HFF-Myc (cell line): ENCODE measurements around the gene IFFO2.

ENCODE experiments used
- DNase-seq: peaks from one replicate; pipeline ENCODE4 v3.0.0-alpha.2; 2011; ENCODE audit warnings: low read depth; ENCODE audit errors: extremely low read depth
- H3K4me3 ChIP-seq: replicated peaks from 2 replicates; pipeline ENCODE4 v1.5.1; 2011; ENCODE audit warnings: low read depth, mild to moderate bottlenecking, control low read depth, low read length
- CTCF ChIP-seq: IDR thresholded peaks from 2 replicates; pipeline ENCODE4 v1.5.1; 2012; ENCODE audit warnings: mild to moderate bottlenecking, low read depth, low read length, control low read depth; ENCODE audit errors: missing control alignments

The IFFO2 gene

GRCh38 chr1:18868354-18868753 is 88.1 kb downstream of the IFFO2 start:
- no peak for DNase-seq
- no peak for TF ChIP-seq CTCF
- H3K4me3 ChIP-seq: no peak overlapping the region

- no peak for TF ChIP-seq CTCF
- no peak for DNase-seq
- no peak overlapping the region for H3K4me3 ChIP-seq
These were observed 89.6 kb downstream of the IFFO2 start for GRCh38 chr1:18866846-18867245.

GRCh38 chr1:18866314-18866713 is 90.2 kb downstream of the IFFO2 start:
- DNase-seq: no peak
- no peak for TF ChIP-seq CTCF

GRCh38 chr1:18865176-18865575 is 91.3 kb downstream of the IFFO2 start:
- H3K4me3 ChIP-seq: no peak overlapping the region
- DNase-seq: no peak
- no peak for TF ChIP-seq CTCF

More at GRCh38 chr1:18866314-18866713, 90.2 kb downstream of the IFFO2 start:
- no peak overlapping the region for H3K4me3 ChIP-seq

- no peak for TF ChIP-seq CTCF
- no peak overlapping the region for H3K4me3 ChIP-seq
- DNase-seq: no peak
These were observed 94.9 kb downstream of the IFFO2 start for GRCh38 chr1:18861590-18861989.

- no peak overlapping the region for H3K4me3 ChIP-seq
- no peak for DNase-seq
- TF ChIP-seq CTCF: no peak
These were observed 95.4 kb downstream of the IFFO2 start for GRCh38 chr1:18861082-18861481.

GRCh38 chr1:18859560-18859959 is 96.9 kb downstream of the IFFO2 start, which contains the start of gene TAS1R2:
Gene TAS1R2 (minus strand): TSS chr1:18859660. CDS start chr1:18859660, 0 bp downstream.
- DNase-seq: no peak
- no peak within 1 kb of the TSS for H3K4me3 ChIP-seq
- no peak for TF ChIP-seq CTCF
